Astrocyte (in vitro differentiated cells and primary cell): ENCODE measurements around the gene ATP8A1. TPM values are rescaled to one million over a fixed set of nuclear protein-coding genes. Genes with fewer than 3 reads are reported as not detected.

Experiments used
- DNase-seq: peaks from one replicate; pipeline ENCODE4 v3.0.0-alpha.2; 2010; ENCODE audit warnings: low read depth
- FAIRE-seq: peaks from 2 replicates; lab custom pipeline; 2011; peaks lifted over from hg19 to GRCh38; lab: Jason Lieb, UNC
- H2AFZ ChIP-seq: 2 replicates; pipeline ENCODE4 v1.6.0; 2012; ENCODE audit warnings: low read depth, low read length, inconsistent platforms
- H3K27ac ChIP-seq: 2 replicates; pipeline ENCODE4 v1.5.1; 2011; ENCODE audit warnings: low read depth, low read length, inconsistent platforms
- H3K27me3 ChIP-seq: 2 replicates; pipeline ENCODE4 v1.6.0; 2011; ENCODE audit warnings: low read length, inconsistent platforms; ENCODE audit not compliant: insufficient read depth
- H3K36me3 ChIP-seq: 2 replicates; pipeline ENCODE4 v1.5.1; 2011; ENCODE audit warnings: low read length, inconsistent platforms; ENCODE audit not compliant: insufficient read depth
- H3K4me1 ChIP-seq: 2 replicates; pipeline ENCODE4 v1.5.1; 2011; ENCODE audit warnings: low read length, inconsistent platforms; ENCODE audit not compliant: insufficient read depth
- H3K4me2 ChIP-seq: 2 replicates; pipeline ENCODE4 v1.6.0; 2012; ENCODE audit warnings: low read length, inconsistent platforms
- H3K4me3 ChIP-seq: 2 replicates; pipeline ENCODE4 v1.5.1; 2011; ENCODE audit warnings: low read depth, mild to moderate bottlenecking, low read length, inconsistent platforms; ENCODE audit not compliant: insufficient read depth
- H3K79me2 ChIP-seq: 2 replicates; pipeline ENCODE4 v1.6.0; 2012; ENCODE audit warnings: mild to moderate bottlenecking, low read length, inconsistent platforms; ENCODE audit not compliant: insufficient read depth
- H3K9ac ChIP-seq: 2 replicates; pipeline ENCODE4 v1.6.0; 2012; ENCODE audit warnings: mild to moderate bottlenecking, low read length, inconsistent platforms
- H3K9me3 ChIP-seq: 2 replicates; pipeline ENCODE4 v1.5.1; 2012; ENCODE audit warnings: low read depth, mild to moderate bottlenecking, low read length, inconsistent platforms; ENCODE audit not compliant: insufficient read depth
- H4K20me1 ChIP-seq: 2 replicates; pipeline ENCODE4 v1.6.0; 2012; ENCODE audit warnings: low read length, inconsistent platforms; ENCODE audit not compliant: insufficient read depth
- H3K27ac Mint-ChIP-seq: one replicate; pipeline ENCODE4 v1.8.0; 2021; ENCODE audit warnings: mild to moderate bottlenecking, mixed read lengths; ENCODE audit not compliant: unreplicated experiment
- H3K27me3 Mint-ChIP-seq: one replicate; pipeline ENCODE4 v1.8.0; 2021; ENCODE audit warnings: low read depth, mixed read lengths; ENCODE audit not compliant: unreplicated experiment
- H3K36me3 Mint-ChIP-seq: one replicate; pipeline ENCODE4 v1.8.0; 2021; ENCODE audit warnings: low read depth, mixed read lengths; ENCODE audit not compliant: unreplicated experiment
- H3K4me1 Mint-ChIP-seq: one replicate; pipeline ENCODE4 v1.8.0; 2021; ENCODE audit warnings: low read depth, mixed read lengths; ENCODE audit not compliant: unreplicated experiment
- H3K4me3 Mint-ChIP-seq: one replicate; pipeline ENCODE4 v1.8.0; 2021; ENCODE audit warnings: mild to moderate bottlenecking, moderate library complexity, mixed read lengths; ENCODE audit not compliant: unreplicated experiment
- H3K9me3 Mint-ChIP-seq: one replicate; pipeline ENCODE4 v1.8.0; 2021; ENCODE audit warnings: mild to moderate bottlenecking, mixed read lengths; ENCODE audit not compliant: unreplicated experiment
- CTCF ChIP-seq: IDR thresholded peaks from 2 replicates; pipeline ENCODE4 v1.5.1; 2011; ENCODE audit warnings: low read depth, mild to moderate bottlenecking, inconsistent platforms, low read length, moderate library complexity; ENCODE audit not compliant: insufficient read depth
- EZH2 ChIP-seq: IDR thresholded peaks from 2 replicates; pipeline ENCODE4 v1.6.1; 2012; ENCODE audit warnings: mild to moderate bottlenecking, low read length, inconsistent platforms; ENCODE audit not compliant: insufficient read depth
- total RNA-seq: library from RNA; stranded (reverse); gene quantifications from 2 replicates; pipeline ENCODE4 v1.2.1, GENCODE V29; 2021

ATP8A1 gene
- total RNA-seq, 1 donor from 2014 or later, result 2.9 TPM

GRCh38 chr4:42425146-42426065 is 231.5 kb downstream of the ATP8A1 start:
- Histone ChIP-seq H3K27me3 (no peaks in the 10 kb centered on the region), H3K9me3 (no peaks in the 10 kb centered on the region), H3K9ac (no peak overlapping the region), H3K4me2 (no peak overlapping the region), H2AFZ (no peak overlapping the region), H3K4me1 (no peaks in the 10 kb centered on the region), H3K27ac (no peak overlapping the region), H3K36me3 (no peaks in the 10 kb centered on the region), H4K20me1 (no peaks in the 10 kb centered on the region), H3K79me2 (no peaks in the 10 kb centered on the region), H3K4me3 (no peak overlapping the region)
- H3K4me3 Mint-ChIP-seq, result no peak overlapping the region
- peaks cover under 1% of the 10 kb centered on the region for H3K4me1 Mint-ChIP-seq
- DNase-seq (no peak), FAIRE-seq (no peak)
- TF ChIP-seq CTCF (no peak), EZH2 (no peak)
- no peak overlapping the region for H3K27ac Mint-ChIP-seq
- H3K9me3 Mint-ChIP-seq, result no peaks in the 10 kb centered on the region
- no peaks in the 10 kb centered on the region for H3K36me3 Mint-ChIP-seq
- H3K27me3 Mint-ChIP-seq, result no peaks in the 10 kb centered on the region

GRCh38 chr4:42420140-42420539 is 236.8 kb downstream of the ATP8A1 start:
- H3K79me2 ChIP-seq, result no peaks in the 10 kb centered on the region
- no peaks in the 10 kb centered on the region for H3K36me3 ChIP-seq
- Mint-ChIP-seq H3K27me3 (no peaks in the 10 kb centered on the region), H3K4me1 (peaks cover 6% of the 10 kb centered on the region), H3K27ac (no peak overlapping the region), H3K36me3 (no peaks in the 10 kb centered on the region), H3K9me3 (no peaks in the 10 kb centered on the region), H3K4me3 (no peak overlapping the region)
- no peak overlapping the region for H3K4me3 ChIP-seq
- no peak overlapping the region for H3K27ac ChIP-seq
- no peak overlapping the region for H3K9ac ChIP-seq
- FAIRE-seq (no peak), DNase-seq (peak; percentile 66)
- no peaks in the 10 kb centered on the region for H3K27me3 ChIP-seq
- H3K4me1 ChIP-seq, result no peaks in the 10 kb centered on the region
- H4K20me1 ChIP-seq, result no peaks in the 10 kb centered on the region
- no peaks in the 10 kb centered on the region for H3K9me3 ChIP-seq
- H2AFZ ChIP-seq, result no peak overlapping the region
- no peak for TF ChIP-seq EZH2
- no peak for TF ChIP-seq CTCF
- H3K4me2 ChIP-seq, result peak overlapping the region; percentile 11

GRCh38 chr4:42417550-42417949 is 239.4 kb downstream of the ATP8A1 start:
- Histone ChIP-seq H3K27me3 (no peaks in the 10 kb centered on the region), H2AFZ (no peak overlapping the region), H3K27ac (no peak overlapping the region), H3K9ac (no peak overlapping the region), H3K4me1 (peaks cover 4% of the 10 kb centered on the region), H3K4me2 (no peak overlapping the region), H3K36me3 (no peaks in the 10 kb centered on the region), H3K9me3 (no peaks in the 10 kb centered on the region), H4K20me1 (no peaks in the 10 kb centered on the region), H3K79me2 (no peaks in the 10 kb centered on the region), H3K4me3 (no peak overlapping the region)
- Mint-ChIP-seq H3K36me3 (no peaks in the 10 kb centered on the region), H3K27me3 (no peaks in the 10 kb centered on the region), H3K4me3 (no peak overlapping the region), H3K9me3 (no peaks in the 10 kb centered on the region), H3K4me1 (peaks cover 10% of the 10 kb centered on the region), H3K27ac (no peak overlapping the region)
- no peak for TF ChIP-seq EZH2
- no peak for TF ChIP-seq CTCF
- DNase-seq (peak; percentile 57), FAIRE-seq (no peak)
